ENCODE measurements around the gene CLEC16A. TPM values are rescaled to one million over a fixed set of nuclear protein-coding genes. Genes with fewer than 3 reads are reported as not detected.

CLEC16A gene
- total RNA-seq, 1 donor from 2014 or later, result 34.6 TPM

- ATAC-seq (no peak), DNase-seq (no peak)
- peaks cover 52% of the 10 kb centered on the region for H3K36me3 ChIP-seq
- TF ChIP-seq CTCF (IDR thresholded peaks at IDR 0.05), result no peak
- no peak overlapping the region for H3K4me3 ChIP-seq
- H3K27me3 ChIP-seq (ENCODE audit: low read depth), result no peaks in the 10 kb centered on the region
- intact Hi-C loops (cut with DNase I), result no loop called here
- H3K9me3 ChIP-seq, result no peaks in the 10 kb centered on the region
- no peak overlapping the region for H3K27ac ChIP-seq
- H3K4me1 ChIP-seq, result peaks cover 49% of the 10 kb centered on the region
Observed at GRCh38 chr16:10931134-10931533, 13.2 kb upstream of the CLEC16A start.

- intact Hi-C loops (cut with DNase I), result no loop called here
- Histone ChIP-seq H3K27me3 (ENCODE audit: low read depth) (no peaks in the 10 kb centered on the region), H3K4me3 (no peak overlapping the region), H3K9me3 (no peaks in the 10 kb centered on the region), H3K4me1 (peaks cover 59% of the 10 kb centered on the region), H3K27ac (no peak overlapping the region), H3K36me3 (peaks cover 42% of the 10 kb centered on the region)
- ATAC-seq (no peak), DNase-seq (no peak)
- no peak for TF ChIP-seq CTCF (IDR thresholded peaks at IDR 0.05)
Observed at GRCh38 chr16:10931977-10932632, 12.3 kb upstream of the CLEC16A start.

GRCh38 chr16:10932959-10933710, 11.2 kb upstream of the CLEC16A start:
- H3K9me3 ChIP-seq, result no peaks in the 10 kb centered on the region
- TF ChIP-seq CTCF (IDR thresholded peaks at IDR 0.05), result no peak
- no peaks in the 10 kb centered on the region for H3K27me3 ChIP-seq (ENCODE audit: low read depth)
- H3K4me3 ChIP-seq, result no peak overlapping the region
- peaks cover 66% of the 10 kb centered on the region for H3K4me1 ChIP-seq
- intact Hi-C loops (cut with DNase I), result no loop called here
- no peak for ATAC-seq
- peaks cover 32% of the 10 kb centered on the region for H3K36me3 ChIP-seq
- no peak for DNase-seq
- no peak overlapping the region for H3K27ac ChIP-seq

GRCh38 chr16:10933865-10934264, 10.5 kb upstream of the CLEC16A start:
- Histone ChIP-seq H3K36me3 (peaks cover 25% of the 10 kb centered on the region), H3K9me3 (no peaks in the 10 kb centered on the region), H3K27ac (no peak overlapping the region), H3K27me3 (ENCODE audit: low read depth) (no peaks in the 10 kb centered on the region), H3K4me3 (no peak overlapping the region), H3K4me1 (peaks cover 71% of the 10 kb centered on the region)
- no peak for TF ChIP-seq CTCF (IDR thresholded peaks at IDR 0.05)
- intact Hi-C loops (cut with DNase I), result no loop called here
- DNase-seq (no peak), ATAC-seq (no peak)

- peaks cover 74% of the 10 kb centered on the region for H3K4me1 ChIP-seq
- no peak overlapping the region for H3K27ac ChIP-seq
- DNase-seq, result no peak
Observed at GRCh38 chr16:10934325-10935107, 9.8 kb upstream of the CLEC16A start.

More at GRCh38 chr16:10934325-10935107, 9.8 kb upstream of the CLEC16A start:
- intact Hi-C loops (cut with DNase I), result no loop called here
- Histone ChIP-seq H3K27me3 (ENCODE audit: low read depth) (no peaks in the 10 kb centered on the region), H3K36me3 (peaks cover 23% of the 10 kb centered on the region), H3K9me3 (no peaks in the 10 kb centered on the region), H3K4me3 (no peak overlapping the region)
- TF ChIP-seq CTCF (IDR thresholded peaks at IDR 0.05), result no peak
- ATAC-seq, result no peak

Measured in lower lobe of right lung (tissue), 2 donors.